Fibroblast of skin of right quadriceps (primary cell): ENCODE results near the gene ELP4.
"Not testable (repeated sequence)": the region's sequence is repeated elsewhere in the genome, so short reads cannot be mapped to it uniquely, and the experiment has no call there.

Source experiments
- DNase-seq: peaks from one replicate; pipeline ENCODE4 v3.0.0-alpha.2; 2013

Gene ELP4

DNA sequence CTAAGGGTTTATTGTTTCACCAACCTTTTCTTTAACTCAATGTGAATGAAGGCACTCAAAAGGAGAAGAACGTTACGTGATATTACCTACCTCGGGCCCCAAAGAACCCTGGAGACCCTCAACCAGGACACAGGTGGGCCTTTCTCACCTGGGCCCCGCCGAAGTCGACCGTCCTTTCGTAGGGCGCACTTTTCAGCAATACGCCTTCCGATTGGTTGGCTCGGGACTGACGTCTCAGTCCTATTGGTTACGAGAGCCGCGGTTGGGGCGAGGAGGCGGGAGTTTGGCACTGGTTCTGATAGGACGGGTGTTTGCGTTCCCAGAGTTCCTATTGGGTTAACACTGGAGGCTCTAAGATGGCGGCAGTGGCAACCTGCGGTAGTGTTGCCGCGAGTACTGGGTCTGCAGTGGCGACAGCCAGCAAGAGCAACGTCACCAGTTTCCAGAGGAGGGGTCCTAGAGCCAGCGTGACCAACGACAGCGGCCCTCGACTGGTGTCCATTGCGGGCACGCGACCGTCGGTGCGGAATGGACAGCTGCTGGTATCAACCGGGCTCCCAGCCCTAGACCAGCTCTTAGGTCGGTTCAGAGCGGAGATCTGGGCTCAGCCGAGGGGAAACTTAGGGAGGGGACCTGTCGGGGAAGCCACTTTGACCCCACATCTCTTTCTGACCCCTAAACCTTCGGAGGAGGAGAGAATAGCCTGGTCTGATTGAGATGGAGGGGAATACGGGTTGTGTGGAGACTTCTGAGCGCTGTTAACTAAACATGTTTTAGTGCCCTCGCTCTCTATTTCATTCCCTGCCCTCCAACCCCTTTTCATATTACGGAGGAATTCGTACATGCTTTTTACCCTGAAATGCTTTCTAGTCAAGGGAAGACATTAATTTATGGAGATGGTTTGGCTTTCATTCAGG, at the start of gene ELP4, which contains the start of gene IMMP1L:
Gene ELP4 (plus strand): TSS at position 339 of the 917 bp plus-strand sequence. CDS start 18 bp downstream, at position 357.
Gene IMMP1L (minus strand): TSS at position 194 of the 917 bp plus-strand sequence. CDS start 46,346 bp downstream, outside the sequence.
- DNase-seq: peak; percentile 94

DNA sequence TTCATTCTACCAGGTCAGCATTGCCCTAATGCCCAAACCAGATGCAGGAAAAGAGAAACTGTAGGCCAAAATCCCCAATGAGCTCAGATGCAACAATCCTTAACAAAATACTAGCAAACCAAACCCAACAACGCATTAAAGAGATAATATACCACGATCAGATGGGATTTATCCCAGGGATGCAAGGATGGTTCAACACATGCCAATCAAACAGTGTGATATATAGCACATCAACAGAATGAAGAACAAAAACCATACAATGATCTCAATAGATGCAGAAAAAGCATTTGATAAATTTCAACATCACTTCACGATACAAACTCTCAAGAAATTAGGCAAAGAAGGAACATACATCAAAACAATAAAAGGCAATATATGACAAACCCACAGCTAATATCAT, 45.1 kb upstream of the ELP4 start:
- DNase-seq: no peak

- no peak for DNase-seq
Observed at GRCh38 chr11:31474083-31474482, 35.5 kb upstream of the ELP4 start.

DNA sequence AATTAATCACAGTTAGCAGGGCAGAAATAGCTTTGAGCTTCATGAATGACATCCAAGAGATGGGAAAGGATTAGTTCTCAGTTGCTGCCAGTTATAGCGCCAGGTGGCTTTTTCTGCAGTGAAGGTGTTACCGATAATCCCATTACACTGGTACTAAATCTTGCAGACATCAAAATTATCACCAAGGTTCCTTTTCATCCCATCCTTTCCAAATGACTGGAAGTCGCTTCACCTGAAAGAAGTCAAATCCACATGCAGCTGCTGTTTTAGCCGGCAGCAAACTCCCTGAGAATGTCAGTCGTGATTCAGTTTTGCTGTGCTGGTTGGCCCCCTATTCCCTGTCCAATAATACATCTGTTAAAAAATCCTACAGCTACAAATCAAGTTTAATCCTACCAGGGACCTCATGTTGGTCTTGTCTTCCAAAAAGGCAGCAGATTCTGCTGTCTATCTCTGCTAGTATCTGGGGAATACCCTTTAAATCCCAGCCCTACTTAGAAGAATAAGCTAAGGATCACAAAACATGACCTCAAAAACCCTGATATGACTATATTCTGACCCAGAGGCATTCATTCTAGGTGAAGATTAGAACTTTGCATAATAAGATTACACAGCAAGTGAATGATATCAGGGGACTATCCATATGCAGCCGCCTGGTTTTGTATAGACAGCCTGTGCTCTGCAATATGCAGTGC, 31.9 kb upstream of the ELP4 start:
- DNase-seq: no peak

DNA sequence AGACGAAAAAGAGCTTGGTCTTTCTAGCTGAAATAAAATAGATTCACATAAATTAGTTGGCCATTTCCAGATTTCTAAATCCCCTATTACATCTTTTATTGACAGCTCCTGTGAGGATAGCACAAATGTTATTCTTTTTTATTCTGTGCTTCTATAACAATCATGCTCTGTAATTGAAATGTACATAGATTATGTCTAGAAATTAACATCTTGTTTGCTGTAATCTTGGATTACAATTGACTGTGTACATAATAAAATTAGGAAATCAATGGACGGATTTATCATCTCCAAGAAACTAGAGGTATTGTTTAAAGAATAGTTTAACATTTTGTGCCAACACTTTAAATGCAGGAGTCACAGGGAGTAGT, 31.4 kb upstream of the ELP4 start:
- no peak for DNase-seq

DNA sequence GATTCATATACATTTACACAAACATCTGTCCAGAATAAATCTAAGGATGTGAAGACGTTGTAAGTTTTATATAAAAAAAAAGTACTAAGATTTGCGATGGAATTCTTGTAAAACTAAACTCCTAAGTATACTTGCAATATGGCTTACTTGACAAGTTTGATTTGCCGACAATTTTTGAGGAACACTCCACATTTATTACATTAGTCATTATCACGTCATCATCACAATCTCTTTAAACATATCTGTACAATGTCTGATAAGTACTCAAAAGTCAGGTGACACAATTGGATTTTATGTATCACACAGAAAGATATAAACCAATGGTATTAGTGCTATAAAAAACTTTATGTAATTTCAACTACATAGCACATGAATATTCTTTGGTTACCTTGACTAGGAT, 30.5 kb upstream of the ELP4 start:
- DNase-seq: no peak

DNA sequence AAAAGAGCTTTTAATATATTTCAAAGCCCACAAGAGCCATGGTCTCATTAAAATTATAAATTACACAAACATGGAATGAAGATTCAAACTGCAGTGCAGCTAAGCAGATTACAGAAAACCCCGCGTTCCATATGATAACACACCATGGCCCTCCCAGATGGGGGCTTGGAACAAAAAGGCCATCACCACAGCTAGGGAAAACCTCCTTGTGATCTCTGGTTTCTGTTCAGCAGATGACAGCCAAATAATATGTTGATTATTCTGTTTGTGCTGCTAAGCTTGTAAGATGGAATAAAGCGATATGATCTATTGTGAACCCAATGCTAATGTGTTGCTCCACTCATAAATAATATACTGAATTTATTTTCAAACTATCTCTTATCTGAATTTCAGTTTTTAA, 28.6 kb upstream of the ELP4 start:
- DNase-seq: no peak

DNA sequence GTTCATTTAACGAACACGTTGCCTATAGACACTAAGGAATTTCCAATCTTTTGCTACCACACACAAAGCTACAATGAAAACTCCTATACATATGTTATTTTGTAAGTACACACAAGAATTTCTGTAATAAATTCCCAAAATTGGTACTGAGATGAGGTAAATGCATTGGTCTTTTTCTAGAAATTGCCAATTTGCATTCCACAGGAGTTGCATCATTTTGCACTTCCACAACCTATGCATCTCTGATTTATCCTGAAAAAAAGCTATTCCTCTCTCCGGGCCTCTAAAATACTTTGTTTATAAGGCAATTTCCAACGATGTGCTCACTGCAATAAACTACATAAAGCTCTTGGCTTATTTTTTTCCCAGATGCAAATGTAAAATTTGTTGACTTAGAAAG, 25.1 kb upstream of the ELP4 start:
- DNase-seq: peak; percentile 43

DNA sequence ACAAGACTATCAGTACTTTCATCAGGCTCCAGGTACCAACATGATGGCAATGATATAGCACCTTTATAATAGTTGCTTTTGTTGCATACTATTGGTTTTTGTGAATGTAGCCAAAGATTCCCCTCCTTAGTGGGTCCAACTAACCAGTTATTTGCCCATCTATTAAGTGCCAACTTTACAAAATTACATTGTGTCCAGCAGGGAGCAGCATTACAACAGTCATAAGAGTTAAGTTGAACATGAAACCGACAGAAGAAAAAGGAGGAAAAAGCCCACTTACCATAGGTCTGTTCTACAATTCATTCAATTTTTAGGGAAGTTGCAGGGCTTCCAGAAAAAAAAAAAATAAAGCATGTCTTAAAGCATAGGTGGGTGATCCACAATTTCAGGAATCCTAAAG, 21.7 kb upstream of the ELP4 start:
- DNase-seq: peak; percentile 59

DNA sequence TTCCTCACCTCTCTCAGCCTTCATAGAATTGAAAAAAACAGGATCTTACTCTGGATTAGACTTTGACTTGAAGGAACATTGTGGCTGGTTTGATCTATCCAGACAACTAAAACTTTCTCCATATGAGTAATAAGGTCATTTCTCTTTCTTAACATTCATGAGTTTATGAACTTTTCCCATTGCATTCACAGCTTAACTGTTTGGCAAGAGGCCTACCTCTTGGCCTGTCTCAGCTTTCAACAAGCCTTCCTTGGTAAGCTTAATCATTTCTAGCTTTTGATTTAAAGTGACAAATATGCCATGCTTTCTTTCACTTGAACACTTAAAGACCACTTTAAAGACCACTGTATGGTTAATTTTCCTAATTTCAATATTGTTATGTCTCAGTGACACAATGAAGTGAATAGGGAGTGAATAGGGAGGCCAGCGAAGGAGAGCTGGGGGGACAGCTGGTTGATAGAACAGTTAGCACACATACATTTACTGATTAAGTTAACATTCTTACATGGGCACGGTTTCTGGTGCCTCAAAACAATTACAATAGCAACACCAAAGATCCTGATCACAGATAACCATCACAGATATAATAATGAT, 17.1 kb upstream of the ELP4 start:
- peak; percentile 29 for DNase-seq

DNA sequence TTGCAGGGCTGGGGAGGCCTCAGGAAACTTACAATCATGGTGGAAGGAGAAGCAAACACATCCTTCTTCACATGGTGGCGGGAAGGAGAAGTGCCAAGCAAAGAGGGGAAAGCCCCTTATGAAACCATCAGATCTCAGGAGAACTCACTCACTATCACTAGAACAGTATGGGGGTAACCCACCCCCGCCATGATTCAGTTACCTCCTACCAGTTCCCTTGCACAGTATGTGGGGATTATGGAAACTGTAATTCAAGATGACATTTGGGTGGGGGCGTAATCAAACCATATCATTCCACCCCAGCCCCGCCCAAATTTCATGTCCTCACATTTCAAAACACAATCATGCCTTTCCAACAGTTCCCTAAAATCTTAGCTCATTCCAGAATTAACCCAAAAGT, 16.3 kb upstream of the ELP4 start:
- no peak for DNase-seq

GRCh38 chr11:31493762-31494161, 15.8 kb upstream of the ELP4 start:
- DNase-seq: not testable (repeated sequence)

- peak; percentile 39 for DNase-seq
Observed at GRCh38 chr11:31499576-31500178, 9.9 kb upstream of the ELP4 start.

- no peak for DNase-seq
Observed at GRCh38 chr11:31500560-31500959, 9.0 kb upstream of the ELP4 start.

- no peak for DNase-seq
Observed at GRCh38 chr11:31509051-31509428, 527 bp upstream of the ELP4 start.

DNA sequence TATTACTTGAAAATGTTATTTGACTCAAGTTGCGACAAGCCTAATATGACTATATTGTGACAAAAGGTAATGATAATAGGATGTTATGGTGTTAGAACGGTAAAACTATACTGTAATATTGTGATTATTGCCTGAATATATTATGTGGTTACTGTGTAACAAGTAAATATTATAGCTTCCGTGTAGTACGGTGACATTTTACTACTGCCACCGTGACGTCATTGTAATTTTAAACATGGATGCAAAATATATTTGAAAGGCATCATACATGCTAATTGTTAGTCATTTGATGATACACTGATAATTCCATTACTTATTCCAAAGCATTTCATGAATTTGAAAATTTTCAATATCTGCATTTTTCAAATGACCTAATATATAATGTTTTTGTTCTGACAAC, 2.5 kb downstream of the ELP4 start:
- DNase-seq: no peak

DNA sequence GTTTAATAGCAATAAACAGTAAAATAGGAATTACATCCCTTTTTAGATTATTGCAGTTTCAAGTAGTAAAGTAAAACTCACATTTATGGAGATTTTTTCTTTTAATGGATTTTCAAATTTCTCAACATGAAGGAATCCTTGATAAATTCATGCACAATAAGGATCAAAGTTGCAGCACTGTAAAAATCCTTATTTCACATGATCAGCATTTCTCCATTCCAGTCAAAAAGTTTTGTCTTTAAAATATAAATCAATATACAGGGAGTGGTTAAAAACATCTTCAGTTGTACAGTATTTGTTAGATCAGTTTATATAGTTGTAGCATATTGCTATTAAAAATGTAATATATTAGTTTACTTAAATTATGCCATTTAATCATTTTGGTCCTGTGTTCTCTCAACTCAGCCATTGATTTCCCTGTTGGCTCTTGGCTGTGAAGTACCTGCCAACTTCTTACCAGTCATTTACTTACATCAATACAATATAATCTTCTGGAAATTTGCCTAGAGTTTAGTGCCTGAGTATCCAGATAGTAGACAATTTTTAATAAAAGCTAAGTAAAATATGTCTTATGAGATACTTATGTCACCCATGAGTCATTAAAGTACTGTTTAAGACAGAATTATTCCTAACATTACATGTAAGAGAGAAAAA, 12.1 kb downstream of the ELP4 start:
- no peak for DNase-seq

- no peak for DNase-seq
Observed at GRCh38 chr11:31529189-31529588, 19.6 kb downstream of the ELP4 start.

DNA sequence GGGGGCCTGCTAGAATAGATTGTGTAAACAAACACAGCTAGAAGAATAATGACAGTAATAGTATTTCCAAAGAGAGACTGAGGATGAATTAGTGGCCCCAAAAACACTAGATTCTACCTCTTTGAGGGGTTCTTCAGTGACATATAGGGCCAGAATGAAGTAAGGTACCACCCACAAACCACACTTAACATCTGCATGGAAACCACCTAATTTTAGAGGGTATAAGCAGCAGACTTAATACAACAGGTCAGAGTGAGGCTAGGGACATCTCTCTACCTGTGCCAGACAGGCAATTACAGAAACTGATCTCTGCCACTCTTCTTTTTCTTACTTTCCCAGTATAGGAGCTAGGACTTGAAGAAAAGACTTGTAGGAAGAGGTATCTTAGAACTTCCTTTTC, 20.1 kb downstream of the ELP4 start:
- no peak for DNase-seq

GRCh38 chr11:31531293-31531692, 21.7 kb downstream of the ELP4 start:
- DNase-seq: no peak

DNA sequence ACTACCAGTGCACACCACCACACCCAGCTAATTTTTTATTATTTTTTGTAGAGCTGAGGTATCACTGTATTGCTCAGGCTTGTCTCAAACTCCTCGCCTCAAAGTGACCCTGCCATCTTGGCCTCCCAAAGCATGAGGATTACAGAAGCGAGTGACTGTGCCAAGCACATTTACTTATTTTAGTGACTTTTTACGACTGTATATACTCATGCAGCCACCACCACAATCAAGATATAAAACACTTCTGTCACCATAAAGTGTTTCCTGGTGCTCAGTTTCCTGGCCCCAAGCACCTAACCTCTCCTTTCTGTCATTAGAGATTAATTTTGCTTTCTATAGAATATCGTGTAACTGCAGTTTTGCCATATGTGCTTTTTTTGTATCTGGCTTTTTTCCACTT, 25.9 kb downstream of the ELP4 start:
- DNase-seq: no peak

GRCh38 chr11:31542862-31543261, 33.3 kb downstream of the ELP4 start:
- DNase-seq: no peak

GRCh38 chr11:31555938-31556337, 46.4 kb downstream of the ELP4 start:
- no peak for DNase-seq
